ENCODE results near the gene TOM1L2.

The TOM1L2 gene

DNA sequence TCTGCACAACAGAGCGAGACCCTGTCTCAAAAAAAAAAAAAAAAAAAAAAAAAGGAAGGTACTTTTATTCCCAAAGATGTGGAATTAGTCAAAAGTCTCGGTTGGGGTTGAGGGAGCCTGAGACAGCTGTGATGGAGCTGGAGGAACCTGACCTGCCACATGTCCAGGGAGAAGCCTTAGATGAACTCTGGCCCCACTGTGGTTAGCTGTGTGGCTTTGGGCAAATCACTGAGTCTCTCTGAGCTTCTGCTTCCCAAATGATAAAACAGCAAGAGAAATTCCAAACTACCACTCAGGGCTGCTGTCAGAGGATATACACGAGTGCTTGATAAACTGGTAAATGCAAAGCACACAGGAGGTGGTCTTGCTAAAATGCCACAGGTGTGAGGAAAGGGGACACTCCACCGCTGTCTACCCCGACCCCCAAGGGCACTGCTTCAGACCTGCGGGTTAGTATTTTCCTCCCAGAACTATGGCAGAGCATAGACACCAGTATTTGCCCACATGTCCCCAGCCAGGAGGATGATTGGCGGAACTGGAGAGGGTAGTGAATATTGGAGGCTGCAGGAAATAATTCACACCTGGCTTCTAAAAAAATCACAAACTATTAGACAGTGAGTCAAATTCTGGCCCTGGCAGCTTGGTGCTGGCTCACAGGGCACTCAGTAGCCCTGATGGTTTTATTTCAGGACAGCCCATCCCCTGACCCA is 15.1 kb upstream of the TOM1L2 start:
- H3K36me3 ChIP-seq, result no peaks in the 10 kb centered on the region
- DNase-seq, result no peak
- no peaks in the 10 kb centered on the region for H3K27me3 ChIP-seq
- H3K4me3 ChIP-seq (ENCODE audit: low read depth, low read length), result no peak overlapping the region
- TF ChIP-seq, protein P1, sequence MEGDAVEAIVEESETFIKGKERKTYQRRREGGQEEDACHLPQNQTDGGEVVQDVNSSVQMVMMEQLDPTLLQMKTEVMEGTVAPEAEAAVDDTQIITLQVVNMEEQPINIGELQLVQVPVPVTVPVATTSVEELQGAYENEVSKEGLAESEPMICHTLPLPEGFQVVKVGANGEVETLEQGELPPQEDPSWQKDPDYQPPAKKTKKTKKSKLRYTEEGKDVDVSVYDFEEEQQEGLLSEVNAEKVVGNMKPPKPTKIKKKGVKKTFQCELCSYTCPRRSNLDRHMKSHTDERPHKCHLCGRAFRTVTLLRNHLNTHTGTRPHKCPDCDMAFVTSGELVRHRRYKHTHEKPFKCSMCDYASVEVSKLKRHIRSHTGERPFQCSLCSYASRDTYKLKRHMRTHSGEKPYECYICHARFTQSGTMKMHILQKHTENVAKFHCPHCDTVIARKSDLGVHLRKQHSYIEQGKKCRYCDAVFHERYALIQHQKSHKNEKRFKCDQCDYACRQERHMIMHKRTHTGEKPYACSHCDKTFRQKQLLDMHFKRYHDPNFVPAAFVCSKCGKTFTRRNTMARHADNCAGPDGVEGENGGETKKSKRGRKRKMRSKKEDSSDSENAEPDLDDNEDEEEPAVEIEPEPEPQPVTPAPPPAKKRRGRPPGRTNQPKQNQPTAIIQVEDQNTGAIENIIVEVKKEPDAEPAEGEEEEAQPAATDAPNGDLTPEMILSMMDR (IDR thresholded peaks at IDR 0.05; ENCODE audit: low read depth, low read length), result no peak
- H3K4me1 ChIP-seq, result no peaks in the 10 kb centered on the region
- no peaks in the 10 kb centered on the region for H3K9me3 ChIP-seq

DNA sequence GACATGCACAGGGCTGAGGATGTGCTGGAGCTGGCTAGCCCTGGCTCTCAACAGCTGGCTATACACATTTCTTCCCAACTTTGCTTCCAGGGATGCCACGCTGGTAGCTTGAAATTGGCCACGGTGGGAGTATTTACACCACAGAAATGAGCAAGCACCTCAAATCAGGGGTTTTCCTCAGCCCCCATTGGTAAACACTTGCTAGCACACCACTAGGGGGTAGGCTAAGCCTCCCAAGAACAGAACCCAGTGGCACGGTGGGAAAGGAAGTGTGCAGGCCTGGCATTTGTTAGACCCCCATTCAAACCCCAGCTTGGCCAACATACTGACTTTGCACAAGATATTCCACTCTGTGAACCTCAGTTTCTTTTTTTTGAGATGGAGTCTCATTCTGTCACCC is 13.4 kb upstream of the TOM1L2 start:
- Histone ChIP-seq H3K9me3 (no peaks in the 10 kb centered on the region), H3K27me3 (no peaks in the 10 kb centered on the region), H3K4me1 (no peaks in the 10 kb centered on the region), H3K4me3 (ENCODE audit: low read depth, low read length) (no peak overlapping the region), H3K36me3 (no peaks in the 10 kb centered on the region)
- TF ChIP-seq, protein P1 (IDR thresholded peaks at IDR 0.05; ENCODE audit: low read depth, low read length), result peak; percentile 47
- DNase-seq, result no peak

DNA sequence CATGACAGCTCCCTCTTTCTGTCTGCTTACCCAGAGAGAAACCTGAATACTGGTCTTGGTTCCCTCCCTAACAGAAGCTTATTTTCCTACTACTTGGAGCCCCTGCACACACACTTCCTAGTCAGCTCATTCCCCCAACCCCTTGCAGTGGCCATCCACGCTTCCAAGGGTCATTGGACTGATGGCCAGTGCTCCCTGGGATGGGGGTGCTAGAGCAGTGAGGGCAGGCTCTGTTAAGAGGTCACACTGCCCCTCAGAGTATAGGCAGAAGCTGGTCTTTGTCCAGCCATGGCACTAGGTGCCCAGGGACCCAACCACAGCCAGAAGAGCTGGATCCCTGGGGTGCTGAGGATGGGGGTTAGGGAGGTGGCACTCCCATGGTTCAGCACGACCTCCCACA is 13.0 kb upstream of the TOM1L2 start:
- no peak overlapping the region for H3K4me3 ChIP-seq (ENCODE audit: low read depth, low read length)
- H3K27me3 ChIP-seq, result no peaks in the 10 kb centered on the region
- H3K36me3 ChIP-seq, result no peaks in the 10 kb centered on the region
- no peaks in the 10 kb centered on the region for H3K9me3 ChIP-seq
- H3K4me1 ChIP-seq, result no peaks in the 10 kb centered on the region
- TF ChIP-seq, protein P1 (IDR thresholded peaks at IDR 0.05; ENCODE audit: low read depth, low read length), result no peak
- no peak for DNase-seq

DNA sequence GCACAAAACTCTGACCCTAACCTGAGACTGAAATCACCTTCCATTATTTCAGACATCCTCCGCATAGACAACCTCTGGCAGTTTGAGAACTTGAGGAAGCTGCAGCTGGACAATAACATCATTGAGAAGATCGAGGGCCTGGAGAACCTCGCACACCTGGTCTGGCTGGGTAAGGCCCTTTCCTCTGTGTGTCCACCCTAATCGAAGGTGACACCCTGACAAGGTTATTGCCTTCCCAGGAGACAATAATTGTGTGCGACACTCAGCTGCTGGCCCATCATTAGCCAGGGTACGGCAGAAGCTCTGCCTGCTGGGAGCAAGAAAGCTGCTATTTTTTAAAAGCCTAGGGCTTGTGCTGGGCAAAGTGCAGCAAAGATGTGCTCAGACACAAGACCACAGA is 11.6 kb upstream of the TOM1L2 start:
- no peaks in the 10 kb centered on the region for H3K27me3 ChIP-seq
- TF ChIP-seq, protein P1 (IDR thresholded peaks at IDR 0.05; ENCODE audit: low read depth, low read length), result no peak
- no peaks in the 10 kb centered on the region for H3K9me3 ChIP-seq
- no peak overlapping the region for H3K4me3 ChIP-seq (ENCODE audit: low read depth, low read length)
- no peaks in the 10 kb centered on the region for H3K36me3 ChIP-seq
- no peak for DNase-seq
- H3K4me1 ChIP-seq, result no peaks in the 10 kb centered on the region

DNA sequence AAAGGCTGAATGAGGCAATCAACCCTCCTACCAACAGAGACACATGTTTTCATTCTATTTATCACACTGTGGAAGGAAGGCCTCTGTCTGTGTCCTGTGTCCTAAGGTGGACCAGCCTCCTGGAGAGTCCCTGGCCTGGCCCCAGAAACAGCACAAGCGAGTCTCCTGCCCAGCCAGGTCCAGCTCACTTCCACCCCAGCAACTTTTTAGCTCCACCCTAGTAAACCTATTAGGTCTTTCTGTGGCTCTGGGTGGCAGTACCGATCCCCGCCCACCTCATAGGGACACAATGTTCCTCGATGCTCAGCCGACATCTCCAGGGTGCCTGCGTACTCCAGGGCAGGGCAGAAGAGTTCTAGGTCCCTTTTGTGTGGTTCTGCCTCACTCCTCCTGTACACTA is 11.2 kb upstream of the TOM1L2 start:
- Histone ChIP-seq H3K4me3 (ENCODE audit: low read depth, low read length) (no peak overlapping the region), H3K27me3 (no peaks in the 10 kb centered on the region), H3K9me3 (no peaks in the 10 kb centered on the region), H3K36me3 (no peaks in the 10 kb centered on the region), H3K4me1 (no peaks in the 10 kb centered on the region)
- no peak for DNase-seq
- TF ChIP-seq, protein P1 (IDR thresholded peaks at IDR 0.05; ENCODE audit: low read depth, low read length), result no peak

DNA sequence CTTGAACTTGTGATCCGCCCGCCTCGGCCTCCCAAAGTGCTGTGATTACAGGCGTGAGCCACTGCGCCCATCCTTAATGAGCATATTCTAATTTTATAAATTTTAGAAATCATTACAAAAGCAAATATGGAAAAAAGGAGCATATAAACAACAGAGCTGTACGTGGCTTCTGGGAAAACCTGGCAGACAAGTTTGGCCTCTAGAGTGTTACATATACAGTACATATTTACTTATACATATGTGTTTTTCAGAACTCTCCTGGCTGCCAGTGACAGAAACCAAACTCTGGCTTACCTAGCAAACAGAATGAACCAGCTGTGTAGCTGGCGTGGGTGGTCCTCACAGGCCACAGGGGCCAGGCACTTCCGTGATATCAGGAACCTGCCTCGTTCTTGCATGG is 10.6 kb upstream of the TOM1L2 start:
- no peak for DNase-seq
- H3K9me3 ChIP-seq, result no peaks in the 10 kb centered on the region
- H3K4me1 ChIP-seq, result no peaks in the 10 kb centered on the region
- no peaks in the 10 kb centered on the region for H3K36me3 ChIP-seq
- TF ChIP-seq, protein P1 (IDR thresholded peaks at IDR 0.05; ENCODE audit: low read depth, low read length), result no peak
- no peak overlapping the region for H3K4me3 ChIP-seq (ENCODE audit: low read depth, low read length)
- H3K27me3 ChIP-seq, result no peaks in the 10 kb centered on the region
